GM18867 (cell line): ENCODE data around the gene PRTN3.

ENCODE experiments used
- ATAC-seq: cut with Tn5 transposase; IDR thresholded peaks from one replicate; pipeline ENCODE4 v1.9.1; 2021; ENCODE audit warnings: mild to moderate bottlenecking, moderate library complexity; ENCODE audit not compliant: unreplicated experiment

The PRTN3 gene

GRCh38 chr19:896999-897398 lies 56.2 kb downstream of the PRTN3 start:
- no peak for ATAC-seq

- no peak for ATAC-seq
Observed at GRCh38 chr19:897442-898039, 56.7 kb downstream of the PRTN3 start.
